GM18861 (cell line): ENCODE data around the gene UTY.

ENCODE experiments used
- ATAC-seq: cut with Tn5 transposase; IDR thresholded peaks from one replicate; pipeline ENCODE4 v1.9.1; 2021; ENCODE audit not compliant: unreplicated experiment

Gene UTY

DNA sequence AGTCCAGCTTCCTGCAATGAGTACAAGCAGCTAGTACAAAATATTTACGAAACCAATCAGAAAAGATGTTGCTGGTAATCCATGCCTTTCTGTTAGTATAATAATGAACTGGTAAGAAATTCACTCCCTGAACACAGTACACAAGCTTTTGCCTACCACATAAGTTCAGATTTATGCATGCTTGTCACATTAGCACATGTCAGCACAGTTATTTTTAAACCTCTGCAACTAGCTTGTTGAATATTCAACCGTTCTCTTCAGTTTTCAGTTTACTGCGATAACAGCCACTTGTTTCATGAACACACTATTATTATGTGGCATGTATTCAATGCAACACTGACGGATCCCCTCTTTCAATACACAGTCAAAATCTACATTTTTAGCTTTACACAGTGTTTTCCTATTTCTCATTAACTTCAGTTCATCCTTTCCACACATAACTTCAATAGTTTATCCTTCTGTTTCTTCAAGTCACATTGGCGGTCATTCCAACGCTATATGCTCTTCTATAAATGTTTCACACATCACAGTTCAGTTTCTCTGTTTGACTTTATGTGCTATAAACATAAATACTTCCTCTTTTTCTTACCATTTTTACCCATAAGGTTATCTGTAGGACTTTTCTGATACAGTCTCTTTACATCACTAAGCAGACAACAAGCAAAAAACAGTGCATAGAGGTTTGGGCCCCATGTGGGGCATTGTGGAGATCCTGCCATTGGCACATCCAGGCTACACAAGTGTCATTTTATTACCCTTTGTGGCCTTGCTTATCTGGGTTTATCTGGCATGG lies 62.8 kb downstream of the UTY start:
- no peak for ATAC-seq

DNA sequence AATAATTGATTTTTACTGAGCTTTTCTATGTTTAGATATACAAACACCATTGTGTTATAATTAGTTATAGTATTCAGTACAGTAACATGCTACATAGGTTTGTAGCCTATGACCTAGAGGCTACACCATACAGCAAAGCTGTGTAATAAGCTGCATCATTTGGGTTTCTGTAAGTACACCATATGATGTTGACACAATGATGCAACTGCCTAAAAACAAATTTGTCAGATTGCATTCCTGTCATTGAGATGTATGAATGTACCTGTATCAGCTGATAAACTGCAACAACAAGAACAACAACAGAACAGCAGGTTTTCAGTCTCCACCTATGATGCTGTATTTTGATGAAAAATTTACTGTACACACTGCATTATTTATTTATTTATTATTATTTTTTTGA lies 64.3 kb downstream of the UTY start:
- ATAC-seq = no peak

DNA sequence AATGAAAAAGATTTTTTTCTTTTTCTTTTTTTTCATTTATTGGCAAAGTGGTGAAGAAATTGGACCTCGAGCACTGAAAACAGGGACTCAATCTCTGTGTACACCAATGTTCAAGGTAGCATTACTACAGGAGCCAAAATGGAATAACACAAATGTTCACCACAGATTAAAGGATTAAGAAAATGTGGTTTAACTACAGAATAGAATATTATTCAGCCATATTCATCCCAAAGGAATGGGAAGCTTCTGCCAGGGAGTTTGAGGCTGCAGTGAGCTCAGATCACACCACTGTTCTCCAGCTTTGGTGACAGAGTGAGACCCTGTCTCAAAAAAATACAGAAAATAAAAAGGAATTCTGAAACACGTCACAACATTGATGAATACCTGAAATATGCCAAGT lies 81.0 kb downstream of the UTY start:
- ATAC-seq = no peak

DNA sequence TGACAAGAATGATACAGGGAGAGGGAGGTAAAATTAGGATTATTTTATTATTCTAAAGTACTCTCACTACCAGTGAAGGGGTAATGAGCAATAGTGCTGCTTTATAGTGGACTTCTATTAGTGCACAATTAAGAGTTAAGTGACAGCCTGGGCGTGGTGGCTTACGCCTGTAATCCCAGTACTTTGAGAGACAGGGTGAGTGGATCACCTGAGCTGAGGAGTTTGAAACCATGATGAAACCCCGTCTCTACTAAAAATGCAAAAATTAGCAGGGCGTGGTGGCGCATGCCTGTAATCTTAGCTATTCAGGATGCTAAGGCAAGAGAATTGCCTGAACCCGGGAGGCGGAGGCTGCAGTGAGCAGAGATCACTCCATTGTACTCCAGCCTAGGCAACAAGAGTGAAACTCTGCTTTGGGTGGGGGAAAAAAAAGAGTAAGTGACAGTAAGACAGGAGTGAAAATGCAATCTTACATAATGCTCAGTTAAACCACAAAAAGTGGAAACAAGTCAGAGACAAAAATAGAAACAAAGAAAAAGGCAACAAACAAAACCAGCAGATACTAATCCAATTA lies 98.6 kb downstream of the UTY start:
- no peak for ATAC-seq

DNA sequence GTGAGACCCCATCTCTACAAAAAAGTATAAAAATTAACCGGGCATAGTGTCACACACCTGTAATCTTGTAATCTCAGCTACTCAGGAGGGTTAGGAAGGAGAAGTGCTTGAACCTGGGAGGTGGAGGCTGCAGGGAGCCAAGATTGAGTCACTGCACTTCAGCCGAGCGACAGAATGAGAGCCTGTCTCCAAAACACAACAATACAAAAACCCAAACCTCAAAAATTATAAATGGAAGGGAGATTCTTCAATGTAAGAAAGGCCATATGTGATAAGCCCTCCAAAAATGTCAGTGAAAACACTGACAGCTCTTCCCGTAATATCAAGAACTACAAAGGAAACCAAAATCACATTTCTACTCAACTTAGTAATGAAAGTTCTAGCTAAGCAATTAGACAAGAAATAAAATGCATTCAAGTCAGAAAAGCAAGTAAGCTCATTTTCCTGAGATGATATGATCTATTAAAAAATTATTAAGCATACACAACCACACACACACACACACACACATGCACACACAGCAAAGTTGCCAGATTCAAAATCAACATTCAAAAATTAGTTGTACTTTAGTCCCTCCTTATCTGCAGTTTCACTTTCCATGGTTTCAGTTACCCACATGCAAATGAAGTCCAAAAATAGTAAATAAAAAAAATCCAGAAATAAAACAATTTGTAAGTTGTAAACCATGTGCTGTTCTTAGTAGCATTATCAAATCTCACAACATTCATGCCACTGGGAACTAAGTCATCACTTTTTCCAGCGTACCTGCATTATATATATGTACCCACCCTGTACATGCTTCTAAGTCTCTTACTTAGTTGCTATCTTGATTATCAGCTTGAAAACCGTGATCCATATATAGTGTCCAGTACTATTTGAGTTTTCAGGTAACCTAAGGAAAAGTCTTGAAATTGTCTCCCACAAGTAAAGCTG lies 108.7 kb downstream of the UTY start:
- ATAC-seq = no peak

DNA sequence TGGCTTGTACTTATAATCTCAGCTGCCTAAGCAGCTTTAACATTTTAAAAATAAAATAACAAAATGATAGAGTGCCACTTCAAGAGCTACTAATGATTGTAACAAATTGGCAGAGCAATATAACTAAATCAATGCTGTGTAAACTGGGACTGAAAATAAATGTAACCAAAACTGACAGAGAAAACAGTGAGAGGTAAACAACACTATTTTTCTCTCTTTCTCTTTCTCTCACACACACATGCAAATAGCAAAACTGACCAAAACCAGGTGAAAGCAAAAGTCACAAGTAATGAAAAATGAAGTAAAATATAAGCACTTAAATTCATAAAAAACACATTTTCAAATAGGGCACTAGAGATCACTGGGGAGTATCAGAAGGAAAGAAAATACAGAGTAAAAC lies 109.6 kb downstream of the UTY start:
- no peak for ATAC-seq

DNA sequence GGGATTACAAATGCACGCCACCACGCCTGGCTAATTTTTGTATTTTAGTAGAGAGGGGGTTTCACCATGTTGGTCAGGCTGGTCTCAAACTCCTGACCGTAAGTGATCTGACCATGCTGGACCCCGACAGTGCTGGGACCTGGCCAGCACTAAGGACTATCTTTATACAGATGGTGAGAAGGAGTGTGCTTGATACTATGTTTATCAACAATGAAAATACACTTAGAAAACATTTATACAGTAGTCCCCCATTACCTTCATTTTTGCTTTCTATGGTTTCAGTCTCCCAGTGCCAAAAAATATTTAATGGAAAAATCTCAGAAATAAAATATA lies 111.4 kb downstream of the UTY start:
- ATAC-seq = no peak

DNA sequence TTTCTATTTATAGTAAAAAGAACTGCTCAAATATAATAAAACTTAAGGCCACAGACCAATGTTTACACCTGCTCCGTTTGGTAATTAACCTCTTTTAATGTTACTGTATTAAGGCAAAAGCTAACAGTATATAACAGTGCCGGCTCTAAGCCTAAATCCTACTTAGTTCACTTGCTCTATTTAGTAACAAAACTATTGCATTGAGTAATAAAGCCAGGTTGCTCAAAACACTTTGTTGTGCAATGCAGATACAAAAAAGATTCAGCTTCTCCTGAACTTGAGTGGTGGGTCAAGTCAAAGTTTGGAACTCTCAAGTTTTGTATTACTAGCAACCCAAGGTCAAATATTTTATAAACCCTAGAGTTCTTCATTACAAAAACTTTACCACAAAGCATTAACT lies 116.2 kb downstream of the UTY start:
- ATAC-seq = no peak

DNA sequence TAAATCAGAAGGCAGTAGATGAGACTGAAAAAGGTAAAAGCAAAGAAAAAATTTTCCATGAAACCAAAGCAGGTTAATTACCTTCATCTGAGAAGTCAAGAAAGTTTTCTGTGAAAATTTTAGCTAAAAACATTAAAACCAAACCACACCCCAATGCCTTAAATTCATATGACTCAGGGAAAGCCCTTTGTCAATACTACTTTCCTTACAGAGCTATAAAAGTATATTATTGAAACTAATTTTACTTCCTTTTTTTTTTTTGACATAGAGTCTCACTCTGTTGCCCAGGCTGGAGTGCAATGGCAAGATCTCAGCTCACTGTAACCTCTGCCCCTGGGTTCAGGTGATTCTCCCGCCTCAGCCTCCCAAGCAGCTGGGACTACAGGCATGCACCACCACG lies 117.2 kb downstream of the UTY start:
- ATAC-seq = no peak

DNA sequence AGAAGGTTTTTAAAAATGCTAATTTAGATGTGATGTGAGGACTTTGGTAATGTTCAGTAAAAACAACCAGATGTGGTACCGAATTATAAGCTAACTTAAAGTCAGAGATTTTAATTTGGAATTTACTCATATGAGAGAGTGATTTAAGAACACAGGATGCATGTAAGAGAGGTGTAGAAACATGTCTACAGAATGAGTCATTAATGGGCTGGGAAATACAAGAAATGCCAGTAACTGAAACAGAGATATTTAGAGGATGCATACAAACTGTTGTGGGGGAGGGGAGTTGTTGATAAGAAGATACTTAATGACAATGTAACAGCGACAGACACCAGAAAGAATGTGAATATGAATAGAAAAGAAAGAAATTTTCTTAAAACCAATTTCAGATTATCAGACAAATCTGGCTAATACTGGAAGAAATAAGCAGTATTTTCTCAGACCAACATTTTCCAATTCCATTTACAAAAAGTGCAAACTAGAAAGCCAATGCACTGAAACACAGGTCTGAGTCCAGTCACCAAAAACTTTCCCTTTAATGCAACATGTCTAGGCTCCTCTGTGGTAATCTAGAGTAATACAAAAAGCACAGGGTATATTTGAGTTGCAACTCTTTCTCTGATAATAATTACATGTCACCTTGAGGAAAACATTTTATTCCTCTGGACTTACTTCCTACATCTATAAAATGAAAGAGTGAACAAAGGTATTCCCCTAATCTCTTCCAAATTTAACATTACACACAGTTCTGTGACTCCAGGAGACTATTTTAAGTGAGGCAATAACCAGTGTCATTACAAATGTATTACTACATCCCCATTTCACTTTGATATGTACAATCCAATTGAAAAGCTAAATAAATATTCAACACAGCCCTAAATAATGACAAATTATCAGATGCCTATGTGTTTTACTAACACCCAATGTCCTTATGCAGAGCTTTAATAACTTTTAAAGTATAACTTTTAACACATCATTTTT lies 117.9 kb downstream of the UTY start:
- no peak for ATAC-seq

DNA sequence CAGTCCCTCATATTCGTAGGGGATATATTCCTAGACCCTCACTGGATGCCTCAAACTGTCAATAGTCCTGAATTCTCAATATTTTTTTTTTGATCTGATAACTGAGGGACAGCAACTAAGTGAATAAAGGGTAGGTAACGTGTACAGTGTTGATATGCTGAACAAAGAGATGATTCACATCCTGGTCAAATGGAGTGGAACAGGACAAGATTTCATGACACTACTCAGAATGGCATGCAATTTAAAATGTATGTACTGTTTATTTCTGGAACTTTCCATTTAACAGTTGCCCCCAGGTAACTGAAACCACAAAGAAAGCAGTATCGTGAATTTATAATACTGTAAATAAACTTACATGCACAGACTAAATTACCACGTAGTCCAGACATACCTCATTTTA lies 128.4 kb downstream of the UTY start:
- ATAC-seq = no peak

DNA sequence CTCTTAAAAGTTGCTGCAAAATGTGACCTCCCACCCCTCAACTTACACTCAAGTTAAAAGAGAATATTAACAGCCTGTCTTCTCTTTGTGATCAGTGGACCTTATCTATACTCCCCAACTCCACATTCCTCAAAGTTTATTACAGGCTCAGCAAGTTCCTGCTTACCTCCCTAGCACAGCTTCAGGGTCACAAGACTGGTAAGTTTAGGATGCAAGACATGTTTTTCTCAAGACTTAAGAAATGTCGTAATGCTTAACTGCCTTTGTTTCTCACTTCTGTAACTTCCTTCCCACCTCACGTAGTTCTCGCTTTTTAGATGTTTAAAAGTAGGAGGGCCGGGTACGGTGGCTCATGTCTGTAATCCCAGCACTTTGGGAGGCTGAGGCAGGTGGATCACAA lies 132.7 kb downstream of the UTY start:
- no peak for ATAC-seq

DNA sequence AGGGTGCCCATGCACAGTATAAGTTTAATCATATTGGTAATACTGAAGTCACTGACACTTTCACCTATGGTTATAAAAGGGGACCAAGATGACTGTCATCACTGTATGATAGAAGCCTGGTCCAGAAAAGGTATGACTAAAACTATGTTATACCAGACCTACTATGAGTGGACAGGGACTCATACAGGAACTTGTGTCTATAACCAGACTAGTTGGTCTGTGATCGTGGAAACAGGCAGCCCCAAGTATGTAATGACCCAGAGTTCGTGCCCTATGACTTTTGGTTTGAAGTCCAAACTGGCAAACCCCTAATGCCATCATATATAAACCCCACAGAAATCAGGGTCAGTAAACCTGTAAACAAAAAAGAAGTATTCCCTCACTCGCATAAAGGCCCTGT lies 134.3 kb downstream of the UTY start:
- no peak for ATAC-seq

DNA sequence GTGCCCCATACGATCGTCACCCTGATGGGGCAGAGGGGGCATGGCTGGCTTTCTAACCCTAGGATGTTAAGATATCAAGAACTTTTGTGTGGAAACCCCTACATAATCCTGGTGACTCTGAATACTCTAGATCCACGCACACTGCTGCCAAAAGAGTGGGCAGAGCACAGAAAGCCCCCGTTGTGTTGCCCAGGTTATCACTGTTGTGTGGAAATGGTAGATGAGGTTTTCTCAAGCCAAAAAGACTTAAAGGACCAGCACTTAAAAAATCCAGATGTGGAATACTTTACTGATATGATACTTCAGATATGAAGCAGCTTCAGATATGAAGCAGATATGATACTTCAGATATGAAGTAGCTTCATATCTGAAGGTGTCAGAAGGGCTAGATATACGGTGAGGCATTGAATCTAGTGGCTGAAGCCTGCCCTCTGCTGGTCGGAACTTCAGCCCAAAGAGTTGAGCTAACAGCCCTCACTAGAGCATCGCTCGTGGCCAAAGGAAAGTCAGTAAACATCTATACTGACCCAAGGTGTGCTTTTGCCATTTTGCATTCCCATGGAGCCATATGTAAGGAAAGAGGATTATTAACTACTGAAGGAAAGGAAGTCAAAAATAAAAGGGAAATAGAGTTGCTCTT lies 136.4 kb downstream of the UTY start:
- no peak for ATAC-seq

DNA sequence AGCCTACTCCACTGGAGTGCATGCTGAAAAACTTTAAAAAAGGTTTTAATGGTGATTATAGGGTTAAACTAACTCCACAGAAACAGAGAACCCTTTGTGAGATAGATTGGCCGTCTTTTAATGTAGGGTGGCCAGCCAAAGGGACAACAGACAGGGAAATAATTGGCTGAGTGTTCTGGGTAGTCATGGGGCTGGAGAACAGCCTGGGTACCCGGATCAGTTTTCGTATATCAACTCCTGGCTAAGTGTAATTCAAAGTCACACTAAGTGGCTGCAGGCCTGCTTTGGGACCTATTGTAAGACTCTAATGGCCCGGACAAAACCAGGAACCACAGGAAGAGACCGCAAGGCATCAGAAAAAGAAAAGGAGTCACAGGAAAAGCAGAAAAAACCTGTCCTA lies 139.9 kb downstream of the UTY start:
- no peak for ATAC-seq

DNA sequence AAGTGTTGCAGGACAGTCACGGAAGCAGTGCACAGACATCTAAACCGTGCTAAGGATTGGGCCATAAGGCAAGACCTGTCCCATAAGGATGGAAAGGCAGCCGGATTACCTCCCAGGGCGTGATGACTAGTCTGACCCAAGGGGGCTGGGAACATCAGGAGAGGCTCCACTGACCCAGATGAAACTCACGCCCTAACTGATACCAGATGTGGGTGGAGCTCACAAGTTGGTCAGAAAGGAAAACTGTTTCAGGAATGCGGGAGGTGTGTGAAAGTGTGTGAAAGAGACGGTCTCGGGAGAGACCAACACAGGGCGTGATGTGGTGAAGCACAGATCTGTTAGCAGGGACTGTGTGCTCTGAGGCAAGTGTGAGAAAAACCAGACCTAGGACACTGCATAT lies 140.5 kb downstream of the UTY start:
- ATAC-seq = no peak

DNA sequence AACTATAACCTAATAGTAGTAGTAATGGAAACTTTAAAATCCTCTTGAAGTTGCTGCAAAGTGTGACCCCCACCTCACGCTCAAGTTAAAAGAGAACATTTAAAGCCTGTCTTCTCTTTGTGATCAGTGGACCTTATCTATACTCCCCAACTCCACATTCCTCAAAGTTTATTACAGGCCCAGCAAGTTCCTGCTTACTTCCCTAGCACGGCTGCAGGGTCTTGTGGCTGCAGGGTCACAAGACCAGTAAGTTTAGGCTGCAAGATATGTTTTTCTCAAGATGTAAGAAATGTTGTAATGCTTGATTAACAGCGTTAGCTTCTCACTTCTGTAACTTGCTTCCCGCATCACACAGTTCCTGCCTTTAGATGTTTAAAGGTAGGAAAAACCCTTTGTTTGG lies 141.1 kb downstream of the UTY start:
- no peak for ATAC-seq

DNA sequence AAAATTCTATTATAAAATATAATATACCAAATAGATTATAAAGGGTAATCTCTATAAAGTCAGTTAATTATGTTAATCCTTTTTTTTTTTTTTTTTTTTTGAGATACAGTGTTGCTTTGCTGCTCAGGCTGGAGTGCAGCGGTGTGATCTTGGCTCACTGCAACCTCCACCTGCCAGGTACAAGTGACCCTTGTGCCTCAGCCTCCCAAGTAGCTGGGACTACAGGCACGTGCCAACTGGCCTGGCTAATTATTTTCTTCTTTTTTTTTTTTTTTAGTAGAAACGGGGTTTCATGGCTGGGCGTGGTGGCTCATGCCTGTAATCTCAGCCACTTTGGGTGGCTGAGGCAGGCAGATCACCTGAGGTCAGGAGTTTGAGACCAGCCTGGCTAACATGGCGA lies 141.9 kb downstream of the UTY start:
- no peak for ATAC-seq

DNA sequence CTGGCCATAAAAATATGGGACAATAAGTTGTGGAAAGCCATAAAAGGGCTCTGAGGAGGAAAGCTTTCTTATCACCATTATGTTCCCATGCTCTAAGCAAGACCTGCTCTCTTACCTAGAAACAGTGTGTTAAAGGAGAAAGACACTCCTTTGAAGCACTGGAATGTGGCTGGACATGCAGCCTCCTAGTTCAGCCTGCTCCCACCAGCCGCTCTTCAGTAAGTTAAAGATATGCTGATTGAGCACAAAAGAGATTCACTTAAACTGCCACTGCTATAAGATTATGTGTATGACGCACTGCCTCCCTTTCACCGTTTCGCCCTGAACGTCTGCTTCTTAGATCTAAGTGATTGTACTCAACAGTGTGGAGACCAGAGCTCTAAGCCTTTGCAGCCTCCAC lies 146.0 kb downstream of the UTY start:
- no peak for ATAC-seq

DNA sequence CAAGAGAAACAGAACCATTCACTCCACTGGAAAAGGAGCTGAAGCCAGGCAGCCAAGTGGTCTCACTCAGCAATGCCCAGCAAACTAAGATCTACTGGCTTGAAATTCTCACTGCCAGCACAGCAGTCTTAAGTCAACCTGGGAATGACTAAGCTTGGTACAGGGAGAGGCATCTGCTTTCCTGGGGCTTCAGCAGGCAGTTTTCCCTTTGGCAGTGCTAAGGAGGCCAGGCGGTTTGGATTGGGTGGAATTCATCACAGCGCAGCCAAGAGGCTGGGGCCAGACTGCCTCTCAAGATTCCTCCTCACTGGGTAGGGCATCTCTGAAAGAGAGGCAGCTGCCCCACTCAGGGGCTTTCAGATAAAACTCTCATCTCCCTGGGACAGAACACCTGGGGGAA lies 149.2 kb downstream of the UTY start:
- no peak for ATAC-seq
